HG03575 (cell line): ENCODE results near the gene RPL35.

Experiments used
- ATAC-seq: cut with Tn5 transposase; IDR thresholded peaks from one replicate; pipeline ENCODE4 v1.9.1; 2021; ENCODE audit not compliant: unreplicated experiment, insufficient number of reproducible peaks, low FRiP score; ENCODE audit errors: extremely low read depth

Gene RPL35

GRCh38 chr9:124861342-124862229, at the start of gene RPL35, which contains the start of gene ARPC5L:
TSS of gene RPL35 (minus strand) at chr9:124861957. CDS start at chr9:124861912, 45 bp downstream.
TSS of gene ARPC5L (plus strand) at chr9:124862130. CDS start at chr9:124869291, 7,161 bp downstream.
- peak; percentile 45 for ATAC-seq

DNA sequence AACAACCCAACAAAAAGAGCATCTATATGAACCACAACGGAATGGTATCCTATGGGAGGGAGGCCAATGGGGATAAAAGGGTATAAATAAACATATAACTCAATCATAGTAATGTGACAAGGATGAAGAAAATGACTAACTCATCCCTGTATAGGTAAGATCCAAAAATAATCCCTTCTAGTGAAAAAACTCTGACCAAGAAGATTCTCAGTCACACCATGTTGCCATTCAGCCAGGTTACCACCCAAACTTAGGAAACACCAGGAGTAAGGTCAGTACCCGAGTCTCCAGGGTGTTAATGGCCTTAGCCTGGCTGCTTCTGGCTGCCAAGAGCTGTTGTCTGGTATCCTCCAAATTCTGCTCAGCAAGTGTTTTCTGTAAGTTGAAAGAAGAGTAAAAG, 46.3 kb upstream of the RPL35 start:
- no peak for ATAC-seq

GRCh38 chr9:124906966-124907365, 45.2 kb upstream of the RPL35 start:
- ATAC-seq, result no peak

DNA sequence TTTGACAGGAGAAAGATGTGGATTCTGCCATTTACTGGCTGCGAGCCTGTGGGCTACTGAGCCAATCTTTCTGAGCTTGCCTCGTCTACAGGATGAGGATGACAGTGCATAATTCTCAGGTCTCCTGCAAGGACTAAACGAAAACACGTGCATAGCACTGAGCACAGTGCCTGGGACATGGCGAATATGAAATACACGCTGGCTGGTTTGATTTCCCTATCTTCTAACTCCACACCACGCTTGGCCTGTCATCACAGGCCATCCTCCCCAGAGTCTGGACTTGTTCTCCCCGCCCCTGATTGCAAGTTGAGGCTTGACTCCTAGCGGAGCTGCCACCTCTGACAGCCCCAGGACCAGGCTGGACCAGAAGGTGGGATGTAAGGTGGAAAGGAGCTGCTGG, 38.1 kb upstream of the RPL35 start:
- ATAC-seq, result no peak

DNA sequence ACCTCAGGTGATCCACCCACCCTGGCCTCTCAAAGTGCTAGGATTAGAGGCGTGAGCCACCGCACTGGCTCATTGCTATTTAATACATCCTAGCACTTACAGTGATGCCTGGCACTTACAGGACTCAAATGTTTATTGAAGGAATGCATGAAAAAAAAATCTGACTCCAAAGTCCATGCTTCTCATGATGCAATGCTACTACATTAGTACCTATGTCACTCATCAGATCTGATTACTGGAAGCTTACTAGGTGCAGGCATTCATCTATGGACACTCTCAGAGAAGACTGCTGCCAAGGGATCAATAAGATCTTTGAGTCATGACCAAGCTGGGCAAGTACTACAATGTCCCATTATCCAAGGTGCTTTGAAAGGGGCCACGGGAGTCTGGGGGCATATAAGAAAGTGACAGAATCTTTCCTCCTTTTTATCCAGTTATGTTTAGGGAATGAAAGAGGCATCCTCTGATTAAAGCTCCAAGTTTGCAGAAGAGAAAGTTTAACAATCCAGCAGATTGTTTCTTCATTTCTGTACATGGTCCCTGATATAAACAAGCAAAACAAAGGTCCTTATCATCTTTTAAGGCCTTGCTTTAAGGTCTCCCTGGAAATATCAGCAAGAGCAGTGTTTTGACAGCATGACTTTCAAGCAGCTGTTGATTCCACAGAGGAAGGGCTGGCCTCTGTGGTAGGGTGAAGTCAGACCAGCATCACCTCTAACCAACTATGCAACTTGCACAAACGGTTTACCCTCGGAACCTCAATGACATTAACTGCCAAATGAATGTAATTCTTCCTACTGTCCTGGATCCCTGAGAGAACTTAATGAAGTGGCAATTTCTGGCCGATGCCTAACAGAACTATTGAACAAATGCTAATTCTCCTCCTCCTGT, 36.1 kb upstream of the RPL35 start:
- no peak for ATAC-seq

DNA sequence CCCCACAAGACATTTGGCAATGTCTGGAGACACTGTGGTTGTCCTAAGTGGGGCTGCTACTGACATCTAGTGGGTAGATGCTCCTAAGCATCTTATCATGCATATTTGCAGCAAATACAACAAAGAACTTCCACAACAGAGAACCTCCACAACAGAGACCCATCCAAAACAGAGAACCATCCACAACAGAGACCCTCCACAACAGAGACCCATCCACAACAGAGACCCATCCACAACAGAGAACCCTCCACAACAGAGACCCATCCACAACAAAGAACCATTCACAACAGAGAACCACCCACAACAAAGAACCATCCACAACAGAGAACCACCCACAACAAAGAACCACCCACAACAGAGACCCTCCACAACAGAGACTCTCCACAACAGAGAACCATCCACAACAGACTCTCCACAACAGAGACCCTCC, 33.0 kb upstream of the RPL35 start:
- no peak for ATAC-seq

DNA sequence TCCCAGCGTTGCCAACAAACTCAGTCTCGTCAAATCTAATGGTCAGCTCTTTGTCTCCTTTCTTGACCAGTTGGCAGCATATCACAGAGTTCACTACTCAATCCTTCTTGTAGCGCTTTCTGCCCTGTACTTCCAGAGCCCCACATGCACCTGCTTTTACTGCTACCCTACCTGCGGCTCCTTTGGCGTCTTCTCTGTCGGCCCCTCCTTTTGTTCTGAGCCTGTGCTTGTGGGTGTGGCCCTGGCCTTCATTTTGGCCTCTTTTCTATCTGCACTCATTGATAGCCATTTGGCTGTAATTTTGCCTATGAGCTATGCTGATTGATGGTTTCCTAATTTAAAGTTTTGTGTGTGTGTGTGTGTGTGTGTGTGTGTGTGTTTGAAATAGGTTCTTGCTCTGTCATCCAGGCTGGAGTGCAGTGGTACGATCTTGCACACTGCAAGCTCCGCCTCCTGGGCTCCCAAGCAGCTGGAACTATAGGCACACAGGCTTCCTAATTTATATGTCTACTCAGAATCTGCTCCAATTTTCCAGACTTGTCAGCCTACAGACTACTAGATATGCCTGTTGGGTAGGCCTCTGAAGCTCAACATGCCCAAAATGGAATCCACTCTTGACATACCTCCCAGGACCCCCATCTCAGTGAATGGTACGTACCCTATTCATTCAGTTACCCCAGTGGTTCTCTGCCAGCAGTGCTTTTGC, 32.4 kb upstream of the RPL35 start:
- ATAC-seq, result no peak

- no peak for ATAC-seq
Observed at GRCh38 chr9:124890179-124890578, 28.4 kb upstream of the RPL35 start.

DNA sequence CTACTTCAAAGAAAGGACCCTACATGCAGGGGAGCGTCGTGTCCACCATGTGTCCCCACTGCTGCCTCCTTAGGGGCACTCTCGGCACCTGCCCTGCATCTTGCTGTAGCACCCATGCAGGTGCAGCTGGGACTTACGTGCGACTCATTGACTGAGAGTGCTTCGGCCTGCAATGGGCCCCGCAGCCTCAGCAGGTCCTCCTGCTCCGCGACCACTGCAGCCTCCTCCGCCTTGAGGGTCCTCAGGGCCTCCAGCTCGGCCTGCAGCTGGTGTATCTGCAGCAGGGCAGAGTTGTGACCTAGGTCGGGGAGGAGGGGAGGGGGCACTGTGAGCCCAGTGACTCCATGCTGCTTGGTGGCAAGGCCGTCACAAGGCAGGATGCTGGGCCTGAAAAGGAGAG, 27.2 kb upstream of the RPL35 start:
- no peak for ATAC-seq

GRCh38 chr9:124887832-124888231, 26.1 kb upstream of the RPL35 start:
- ATAC-seq, result no peak

DNA sequence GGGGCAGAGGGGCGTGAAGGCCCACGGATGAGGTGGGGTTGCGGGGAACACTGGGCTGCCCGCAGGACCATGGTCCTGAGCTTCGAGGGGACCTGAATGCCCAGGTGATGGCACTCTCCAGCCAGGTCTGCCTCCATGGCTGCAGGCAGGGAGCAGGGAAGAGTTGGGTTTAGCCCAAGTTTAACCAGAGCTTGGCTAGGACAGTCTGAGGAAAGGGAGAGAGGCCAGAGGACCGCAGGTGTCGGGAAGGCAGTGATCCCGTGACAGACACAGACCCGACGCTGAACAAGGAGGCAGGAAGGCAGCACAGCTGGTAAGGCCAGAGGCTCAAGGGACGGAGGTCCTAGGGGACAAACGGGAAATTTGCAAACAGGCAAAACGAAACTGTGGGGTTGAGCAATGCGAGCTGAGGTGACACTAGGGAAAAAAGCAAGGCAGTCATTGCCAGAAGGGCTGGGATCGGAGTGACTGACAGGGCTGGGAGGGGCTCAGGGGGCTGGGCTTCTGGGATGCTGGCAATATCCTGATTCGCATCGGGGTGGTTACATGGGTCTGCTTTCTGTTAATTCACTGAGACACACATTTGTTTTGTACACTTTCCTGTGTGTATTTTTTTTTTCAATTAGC, 25.2 kb upstream of the RPL35 start:
- ATAC-seq, result no peak

GRCh38 chr9:124886461-124886860, 24.7 kb upstream of the RPL35 start:
- ATAC-seq, result no peak

DNA sequence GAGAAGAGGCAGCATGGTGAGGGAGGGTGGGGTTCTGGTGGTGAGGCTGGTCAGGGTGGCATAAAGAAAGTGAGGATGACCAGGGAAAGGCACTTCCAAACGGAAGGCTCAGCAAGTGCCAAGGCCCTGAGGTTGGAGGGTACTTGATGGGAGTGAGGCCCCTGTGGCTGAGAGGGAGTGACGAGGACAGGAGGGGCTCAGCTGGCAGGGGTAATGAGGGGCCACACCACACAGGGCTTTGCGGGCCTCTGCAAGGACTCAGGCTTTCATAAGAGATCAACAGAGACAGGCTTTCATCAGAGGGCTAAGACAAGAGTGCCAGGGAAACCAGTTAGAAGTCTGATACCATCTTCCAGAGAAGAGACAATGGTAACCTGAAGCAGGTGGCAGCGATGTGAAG, 23.8 kb upstream of the RPL35 start:
- no peak for ATAC-seq

GRCh38 chr9:124884376-124884775, 22.6 kb upstream of the RPL35 start:
- ATAC-seq, result no peak

- ATAC-seq, result no peak
Observed at GRCh38 chr9:124882231-124882630, 20.5 kb upstream of the RPL35 start.

DNA sequence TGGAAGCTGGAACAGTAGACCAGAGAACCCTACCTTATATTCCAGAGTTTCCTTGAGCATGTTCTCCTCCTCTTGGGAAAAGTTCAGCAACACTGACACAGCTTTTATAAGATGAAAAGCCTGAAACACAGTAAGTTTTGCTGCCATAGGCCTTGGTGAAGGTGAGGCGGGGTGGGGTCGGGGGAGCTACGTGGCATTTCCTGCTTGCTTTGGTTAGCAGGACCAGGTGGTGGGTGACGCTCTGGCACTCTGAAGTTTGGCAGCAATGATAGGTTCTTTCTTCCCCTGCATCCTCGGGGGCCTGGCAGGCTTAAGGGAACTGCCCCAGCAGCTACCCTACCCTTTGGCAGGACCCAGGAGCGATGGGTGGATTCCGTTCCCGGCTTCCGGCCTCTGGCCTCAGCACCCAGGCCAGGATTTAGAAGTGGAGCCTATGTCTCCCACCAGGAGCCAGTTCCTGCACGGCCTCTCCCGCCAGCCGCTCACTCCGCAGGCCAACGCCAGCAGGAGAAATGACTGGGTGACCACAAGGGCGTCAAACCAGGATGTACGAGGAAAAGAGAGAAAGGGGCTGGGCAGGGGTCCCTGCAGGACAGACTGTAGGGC, 19.5 kb upstream of the RPL35 start:
- no peak for ATAC-seq

- ATAC-seq, result no peak
Observed at GRCh38 chr9:124880501-124880900, 18.7 kb upstream of the RPL35 start.

- ATAC-seq, result no peak
Observed at GRCh38 chr9:124879226-124879625, 17.5 kb upstream of the RPL35 start.
